ENCODE data around the gene UBTD2.
"Not testable (repeated sequence)": the region's sequence is repeated elsewhere in the genome, so short reads cannot be mapped to it uniquely, and the experiment has no call there.

The UBTD2 gene

DNA sequence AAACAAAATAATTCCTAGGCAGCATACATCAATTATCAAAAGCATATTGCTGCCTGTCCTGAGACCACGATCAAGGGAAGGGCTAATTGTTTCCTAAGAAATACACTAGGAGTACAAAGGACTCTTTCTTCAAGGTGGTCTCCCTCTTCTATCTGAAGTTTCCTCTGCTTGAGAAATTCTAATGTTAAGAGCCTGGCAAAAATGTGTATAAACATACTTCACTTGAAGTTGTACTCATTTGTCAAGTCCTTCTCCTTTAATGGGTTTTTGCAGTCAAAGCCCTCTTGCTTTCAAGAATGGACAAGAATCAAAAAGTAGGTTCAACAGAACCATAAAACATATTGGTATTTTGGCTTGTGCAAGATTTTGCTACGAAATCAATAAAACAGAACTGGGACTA lies 31.1 kb downstream of the UBTD2 start:
- no peak for FAIRE-seq
- DNase-seq (ENCODE audit: insufficient read length, low spot score) = no peak

DNA sequence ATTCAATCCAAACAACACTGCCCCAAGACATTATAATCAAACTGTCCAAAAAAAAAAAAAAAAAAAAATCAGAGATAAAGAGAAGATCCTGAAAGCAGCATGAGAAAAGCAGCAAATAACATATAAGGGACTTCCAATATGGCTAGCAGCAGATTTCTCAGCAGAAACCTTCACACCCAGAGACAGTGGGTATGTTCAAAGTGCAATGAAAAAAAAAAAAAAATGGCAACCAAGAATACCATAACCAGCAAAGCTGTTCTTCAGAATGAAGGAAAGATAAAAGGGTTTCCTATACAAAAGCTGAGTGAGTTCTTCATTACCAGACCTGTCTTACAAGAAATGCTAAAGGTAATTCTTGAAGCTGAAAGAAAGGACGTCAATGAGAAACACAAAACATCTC lies 32.1 kb downstream of the UBTD2 start:
- no peak for FAIRE-seq

DNA sequence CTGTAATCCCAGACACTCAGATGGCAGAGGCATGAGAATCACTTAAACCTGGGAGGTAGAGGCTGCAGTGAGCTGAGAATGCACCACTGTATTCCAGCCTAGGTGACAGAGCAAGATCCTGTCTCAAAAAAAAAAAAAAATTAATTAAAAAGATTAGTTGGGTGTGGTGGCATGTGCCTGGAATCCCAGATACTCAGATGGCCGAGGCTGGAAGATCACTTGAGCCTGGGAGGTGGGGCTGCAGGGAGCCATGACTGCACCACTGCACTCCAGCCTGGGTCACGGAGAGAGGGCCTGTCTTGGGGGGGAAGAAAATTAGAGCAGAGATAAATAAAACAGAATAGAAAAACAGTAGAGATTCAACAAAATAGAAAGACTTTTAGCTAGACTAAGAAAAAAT lies 34.9 kb downstream of the UBTD2 start:
- no peak for FAIRE-seq
- DNase-seq (ENCODE audit: insufficient read length, low spot score) = no peak

More for the DNA sequence above, 32.1 kb downstream of the UBTD2 start:
- DNase-seq (ENCODE audit: insufficient read length, low spot score) = no peak

DNA sequence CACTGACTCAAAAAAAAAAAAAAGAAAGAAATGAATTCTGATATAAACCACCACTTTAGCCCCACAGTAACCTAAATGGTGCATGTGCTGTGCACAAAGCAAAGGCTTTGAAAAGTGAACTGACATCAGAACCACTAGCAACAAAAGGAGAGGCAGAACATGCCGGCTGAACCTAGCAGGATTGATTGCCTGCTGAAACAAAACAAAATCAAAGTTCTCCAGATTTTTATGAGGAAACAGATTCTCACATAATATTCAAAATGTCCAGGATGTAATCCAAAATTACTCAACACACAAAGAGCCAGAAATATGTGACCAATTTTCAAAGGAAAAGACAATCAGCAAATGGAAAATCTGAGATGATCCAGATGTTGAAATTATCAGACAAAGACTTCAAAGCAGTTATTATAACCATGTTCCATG lies 37.9 kb downstream of the UBTD2 start:
- no peak for FAIRE-seq
- DNase-seq (ENCODE audit: insufficient read length, low spot score) = no peak

DNA sequence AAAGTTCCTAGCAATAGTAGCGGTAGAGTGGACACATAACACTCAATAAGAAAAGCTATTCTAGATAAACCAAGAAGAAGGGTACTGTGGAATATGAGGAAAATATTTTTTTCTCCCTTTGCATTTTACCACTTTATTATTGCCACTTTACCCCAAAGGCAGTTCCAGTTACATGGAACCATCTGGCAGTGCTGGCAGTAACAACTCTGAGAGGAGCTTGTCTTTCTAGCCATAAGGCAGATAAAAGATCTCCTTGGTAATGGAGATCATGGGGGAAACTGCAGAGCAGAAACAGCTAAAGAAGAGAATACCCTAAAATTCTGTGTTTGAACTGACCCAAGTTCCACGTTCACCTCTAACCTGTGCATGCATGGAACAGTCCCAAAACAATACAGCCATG lies 38.5 kb downstream of the UBTD2 start:
- DNase-seq (ENCODE audit: insufficient read length, low spot score) = no peak
- no peak for FAIRE-seq

DNA sequence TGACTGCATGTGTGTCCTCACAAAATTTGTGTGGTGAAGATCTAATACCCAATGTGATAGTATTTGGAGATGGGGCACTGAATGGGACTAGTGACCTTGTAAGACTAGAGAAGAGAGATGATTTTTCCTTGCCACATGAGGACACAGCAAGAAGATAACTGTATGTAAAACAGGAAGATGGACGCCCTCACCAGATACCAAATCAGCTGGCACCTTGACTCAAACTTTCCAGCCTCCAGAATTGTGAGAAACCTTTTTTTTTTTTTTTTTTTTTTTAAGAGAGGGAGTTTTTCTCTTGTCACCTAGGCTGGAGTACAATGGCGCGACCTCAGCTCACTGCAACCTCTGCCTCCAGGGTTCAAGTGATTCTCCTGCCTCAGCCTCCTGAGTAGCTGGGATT lies 40.3 kb downstream of the UBTD2 start:
- DNase-seq (ENCODE audit: insufficient read length, low spot score) (no peak), FAIRE-seq (no peak)

DNA sequence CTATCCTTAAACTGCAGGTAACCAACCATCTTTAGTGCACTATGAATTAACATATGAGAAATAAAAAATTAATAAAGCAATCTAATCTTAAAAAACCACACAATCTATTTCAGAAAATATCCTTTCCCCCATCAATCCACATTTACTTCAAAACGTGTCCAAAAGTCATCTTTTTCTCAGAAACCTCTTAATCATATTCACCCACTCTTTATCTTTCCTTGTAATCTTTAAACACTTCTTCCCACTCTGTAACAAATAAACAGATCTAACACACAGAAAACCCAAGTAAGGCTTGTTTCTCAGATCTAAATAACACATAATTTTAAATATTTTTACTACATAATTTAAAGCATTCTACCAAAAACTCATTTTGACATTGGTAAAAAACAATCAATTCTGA lies 45.2 kb downstream of the UBTD2 start:
- DNase-seq (ENCODE audit: insufficient read length, low spot score) (no peak), FAIRE-seq (no peak)

DNA sequence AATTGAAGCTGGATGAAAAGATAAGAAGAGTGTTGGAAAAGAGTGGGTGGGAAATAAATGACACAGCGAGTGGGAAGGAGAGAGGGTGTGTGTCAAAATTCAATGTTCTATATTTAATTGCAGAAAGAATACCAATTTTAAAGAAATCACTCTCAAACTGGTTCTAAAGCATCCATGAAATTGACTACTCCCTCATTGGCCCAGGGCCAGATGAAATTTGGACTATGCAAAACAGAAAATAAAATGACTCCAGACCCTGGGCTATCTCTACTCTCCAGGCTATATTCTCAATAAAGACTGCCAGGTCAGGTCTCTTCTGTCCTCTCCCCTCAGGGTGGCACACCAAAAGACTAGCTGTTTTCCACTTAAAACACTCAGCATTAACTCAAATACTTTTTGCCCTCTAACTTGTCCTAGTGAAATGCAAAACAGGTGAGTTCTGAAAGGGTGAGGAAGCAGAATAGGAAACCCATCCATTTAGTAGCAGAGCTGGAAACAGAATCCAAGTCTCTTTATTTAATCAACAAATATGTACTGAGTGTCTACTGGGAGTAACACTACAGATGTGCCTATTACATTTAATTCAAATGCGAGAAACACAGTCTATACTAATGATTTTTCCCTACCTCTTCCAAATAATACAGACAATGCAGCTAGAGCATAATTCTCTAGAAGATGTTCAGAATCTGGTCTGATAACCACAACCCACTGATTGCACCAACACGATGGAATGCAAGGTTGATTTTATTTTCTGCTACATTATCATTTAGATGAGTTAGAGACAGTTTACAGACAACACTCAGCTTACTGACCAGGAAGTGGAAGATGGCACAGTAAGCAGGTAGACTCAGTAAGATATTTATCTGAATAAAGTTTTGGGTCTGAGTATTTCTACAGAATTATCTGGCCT lies 47.5 kb downstream of the UBTD2 start:
- DNase-seq (ENCODE audit: insufficient read length, low spot score) (no peak), FAIRE-seq (no peak)

DNA sequence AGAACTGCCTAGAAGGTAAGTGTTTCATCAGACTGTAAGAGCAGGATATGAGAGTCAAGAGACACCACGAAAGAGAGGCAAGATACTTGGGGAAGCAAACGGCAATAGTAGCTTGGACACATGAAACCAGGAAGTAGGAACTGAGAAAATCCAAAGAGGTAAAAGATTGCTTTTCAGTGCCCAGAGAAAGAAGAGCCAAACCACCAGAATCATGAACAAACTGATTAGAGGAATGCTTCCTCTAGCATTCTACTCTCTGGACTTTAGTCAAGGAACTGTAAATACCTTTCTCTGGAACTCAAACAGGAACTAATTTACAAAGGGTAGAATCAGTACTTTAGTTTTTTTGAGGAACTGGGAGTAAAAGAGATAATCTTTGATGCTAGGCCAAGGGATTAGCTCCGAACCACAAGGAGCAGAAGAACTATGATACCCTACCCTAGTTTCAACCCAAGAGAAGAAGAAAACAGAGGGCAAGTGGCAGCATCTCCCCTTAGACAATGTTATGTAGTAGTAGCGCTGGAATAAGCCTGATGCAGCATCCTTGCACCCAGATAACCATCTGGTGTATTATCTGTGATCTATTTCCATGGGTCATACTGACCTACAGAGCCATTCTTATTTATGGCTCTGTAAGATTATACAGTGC lies 48.3 kb downstream of the UBTD2 start:
- DNase-seq (ENCODE audit: insufficient read length, low spot score) (peak; percentile 12), FAIRE-seq (peak; percentile 89)

DNA sequence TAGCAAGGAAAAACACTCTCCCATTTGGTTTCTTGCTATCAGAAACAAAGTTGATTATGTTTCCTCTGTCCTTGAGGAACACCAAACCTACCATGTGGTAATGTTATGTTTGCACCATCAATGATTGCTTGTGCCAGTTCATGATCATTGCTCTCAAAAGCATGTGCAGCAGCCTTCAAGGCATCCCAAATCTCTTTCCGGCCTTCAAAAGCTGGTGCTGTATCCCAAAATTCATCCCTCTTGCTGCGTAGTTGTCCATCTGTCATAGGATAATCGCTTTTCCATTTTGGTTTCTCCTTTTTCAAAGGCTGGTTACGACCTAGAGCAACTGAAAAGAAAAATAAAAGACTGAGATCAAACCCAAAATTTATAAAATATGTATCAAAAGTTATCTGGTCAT lies 49.5 kb downstream of the UBTD2 start:
- no peak for DNase-seq (ENCODE audit: insufficient read length, low spot score)
- peak; percentile 59 for FAIRE-seq

DNA sequence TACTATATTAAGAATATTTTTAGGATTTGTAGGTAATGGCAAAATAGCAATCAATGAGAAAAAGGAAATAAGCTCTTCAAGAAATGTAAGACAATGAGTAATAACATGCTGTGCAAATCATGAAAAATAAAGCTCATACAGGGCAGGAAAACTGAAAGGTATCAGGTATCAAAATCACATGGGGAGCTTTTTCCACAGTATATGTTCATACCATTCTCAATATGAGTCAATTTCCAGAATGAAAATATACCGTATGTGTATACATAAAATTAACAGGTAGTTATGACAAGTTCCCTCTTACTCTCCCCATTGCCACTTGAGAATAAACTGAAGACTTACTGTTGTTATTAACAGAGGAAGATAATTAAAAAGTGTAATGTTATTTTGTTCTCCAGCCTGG lies 53.7 kb downstream of the UBTD2 start:
- FAIRE-seq = peak; percentile 64
- DNase-seq (ENCODE audit: insufficient read length, low spot score) = no peak

DNA sequence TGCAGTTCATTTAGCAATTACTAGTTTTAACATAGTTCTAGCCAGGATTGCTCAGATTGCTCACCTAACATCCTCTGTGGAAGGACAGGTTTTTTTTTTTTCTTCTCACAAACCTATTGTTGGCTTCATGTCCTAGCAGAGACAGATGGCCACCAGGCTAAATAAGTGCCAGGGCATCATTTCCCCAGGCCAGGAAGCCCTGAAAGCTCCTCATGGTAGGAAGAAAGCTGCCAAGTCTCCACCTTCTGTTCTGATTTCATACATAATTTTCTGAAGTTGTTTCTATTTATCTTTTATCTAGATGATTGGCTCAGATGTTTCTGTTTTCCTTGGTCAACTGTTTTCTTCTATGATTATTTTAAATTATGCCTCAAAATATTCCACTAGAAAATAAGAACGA lies 58.6 kb downstream of the UBTD2 start:
- FAIRE-seq (peak; percentile 18), DNase-seq (ENCODE audit: insufficient read length, low spot score) (no peak)

DNA sequence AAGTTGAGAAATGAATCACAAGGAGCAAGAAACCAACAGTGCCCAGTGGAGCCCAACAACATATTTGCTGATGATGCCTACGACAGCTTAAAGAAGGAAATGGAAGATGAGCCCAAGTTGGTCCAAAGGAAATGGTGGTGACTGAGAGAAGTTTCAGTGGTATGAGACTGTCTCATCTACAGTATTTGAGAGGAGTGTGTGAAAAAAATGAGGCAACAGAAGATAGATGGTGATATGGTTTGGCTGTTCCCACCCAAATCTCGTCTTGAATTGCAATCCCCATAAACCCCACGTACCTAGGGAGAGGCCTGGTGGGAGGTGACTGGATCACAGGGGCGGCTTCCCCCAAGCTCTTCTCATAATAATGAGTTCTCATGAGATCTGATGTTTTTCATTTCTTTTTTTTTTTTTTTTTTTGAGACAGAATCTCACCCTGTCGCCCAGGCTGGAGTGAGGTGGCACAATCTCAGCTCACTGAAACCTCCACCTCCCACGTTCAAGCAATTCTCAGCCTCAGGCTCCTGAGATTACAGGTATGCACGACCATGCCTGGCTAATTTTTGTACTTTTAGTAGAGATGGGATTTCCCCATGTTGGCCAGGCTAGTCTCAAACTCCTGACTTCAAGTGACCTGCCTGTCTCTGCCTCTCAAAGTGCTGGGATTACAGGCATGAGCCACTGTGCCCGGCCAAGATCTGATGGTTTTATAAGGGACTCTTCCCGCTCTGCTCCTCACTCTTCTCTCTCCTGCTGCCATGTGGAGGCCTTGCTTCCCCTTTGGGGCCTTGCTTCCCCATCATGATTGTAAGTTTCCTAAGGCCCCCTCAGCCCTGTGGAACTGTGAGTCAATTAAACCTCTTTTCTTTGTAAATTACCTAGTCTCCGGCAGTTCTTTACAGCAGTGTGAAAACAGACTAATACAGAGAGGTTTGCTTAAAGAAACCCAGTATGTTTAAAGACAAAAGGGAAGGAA lies 59.4 kb downstream of the UBTD2 start:
- peak; percentile 28 for DNase-seq (ENCODE audit: insufficient read length, low spot score)
- peak; percentile 96 for FAIRE-seq

DNA sequence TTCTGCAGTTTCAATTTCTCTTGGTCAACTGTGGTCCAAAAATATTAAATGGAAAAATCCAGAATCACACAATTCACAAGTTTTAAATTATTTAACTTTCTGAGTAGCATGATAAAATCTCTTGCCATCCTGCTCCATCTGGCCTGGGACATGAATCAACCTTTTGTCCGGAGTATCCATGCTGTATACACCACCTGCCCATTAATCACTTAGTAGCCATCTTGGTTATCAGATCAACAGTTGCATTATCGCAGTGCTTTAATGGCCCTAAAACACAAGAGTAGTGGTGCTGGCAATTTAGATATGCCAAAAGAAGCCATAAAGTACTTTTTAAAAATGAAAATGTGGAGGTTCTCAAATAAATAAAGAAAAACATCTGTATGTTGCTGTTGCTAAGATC lies 64.3 kb downstream of the UBTD2 start:
- DNase-seq (ENCODE audit: insufficient read length, low spot score) (no peak), FAIRE-seq (no peak)

DNA sequence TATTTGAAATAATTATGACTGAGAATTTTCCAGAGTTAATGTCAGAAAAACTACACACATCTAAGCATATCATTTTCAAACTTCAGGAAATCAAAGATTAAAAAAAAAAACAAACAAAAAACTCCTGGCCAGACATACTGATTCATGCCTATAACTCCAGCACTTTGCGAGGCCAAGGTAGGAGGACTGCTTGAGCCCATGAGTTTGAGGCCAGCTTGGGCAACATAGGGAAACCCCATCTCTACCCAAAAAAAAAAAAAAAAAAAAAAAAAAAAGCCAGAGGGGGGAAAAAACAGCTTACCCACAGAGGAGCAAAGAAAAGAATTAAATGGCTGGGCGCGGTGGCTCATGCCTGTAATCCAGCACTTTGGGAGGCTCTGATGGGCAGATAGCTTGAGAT lies 67.2 kb downstream of the UBTD2 start:
- FAIRE-seq (no peak), DNase-seq (ENCODE audit: insufficient read length, low spot score) (no peak)

DNA sequence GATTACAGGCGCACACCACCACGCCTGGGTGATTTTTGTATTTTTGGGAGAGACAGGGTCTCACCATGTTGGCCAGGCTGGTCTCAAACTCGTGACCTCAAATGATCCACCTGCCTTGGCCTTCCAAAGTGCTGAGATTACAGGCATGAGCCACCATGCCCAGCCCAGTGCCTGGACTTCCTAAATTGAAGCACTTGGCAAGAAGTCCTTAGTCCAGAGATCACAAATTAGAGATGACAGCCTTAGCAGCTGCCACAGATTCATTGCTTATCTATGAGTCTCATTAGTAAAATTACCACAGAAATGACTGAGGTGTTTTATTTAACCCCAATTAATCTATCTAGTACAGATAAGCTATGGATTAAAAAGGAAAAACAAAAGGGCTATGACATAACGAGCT lies 70.4 kb downstream of the UBTD2 start:
- FAIRE-seq (no peak), DNase-seq (ENCODE audit: insufficient read length, low spot score) (no peak)

DNA sequence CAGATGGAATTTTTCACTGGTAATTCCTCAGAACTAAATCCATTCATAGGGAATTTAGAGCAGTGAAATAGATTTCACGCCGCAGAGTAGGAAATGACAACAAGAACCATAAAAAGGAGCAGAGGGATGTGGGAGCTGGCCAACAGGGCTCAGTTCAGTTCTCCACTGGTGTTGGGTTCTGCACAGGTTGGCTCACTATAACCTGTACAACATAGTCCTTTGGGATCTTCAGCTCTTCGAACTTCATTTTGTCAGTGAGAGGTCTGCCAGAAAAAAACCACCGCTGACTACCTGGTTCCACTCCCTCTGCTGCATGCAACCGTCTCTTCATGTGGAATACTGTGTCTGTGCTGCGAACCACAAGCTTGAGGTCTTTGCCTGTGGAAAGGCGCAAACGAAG lies 71.9 kb downstream of the UBTD2 start:
- FAIRE-seq (no peak), DNase-seq (ENCODE audit: insufficient read length, low spot score) (no peak)

DNA sequence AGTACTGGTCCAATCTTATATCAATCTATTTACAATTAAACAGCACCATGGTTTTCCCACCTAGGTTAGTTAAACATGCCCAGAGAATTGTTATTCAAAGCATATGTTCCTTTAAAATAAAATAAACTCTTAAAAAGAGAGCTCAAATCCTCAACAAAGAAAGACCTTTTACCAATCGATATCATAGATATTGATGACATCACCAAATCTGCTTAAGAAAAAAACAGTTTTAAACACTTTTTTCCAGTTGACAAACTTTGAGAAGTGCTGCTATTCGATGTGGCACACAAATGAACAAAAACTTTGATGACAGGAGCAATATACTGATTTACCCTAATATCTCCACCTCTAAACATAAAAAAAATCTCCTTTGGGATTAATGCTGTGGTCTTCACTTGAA lies 73.8 kb downstream of the UBTD2 start:
- DNase-seq (ENCODE audit: insufficient read length, low spot score) = no peak
- FAIRE-seq = no peak

DNA sequence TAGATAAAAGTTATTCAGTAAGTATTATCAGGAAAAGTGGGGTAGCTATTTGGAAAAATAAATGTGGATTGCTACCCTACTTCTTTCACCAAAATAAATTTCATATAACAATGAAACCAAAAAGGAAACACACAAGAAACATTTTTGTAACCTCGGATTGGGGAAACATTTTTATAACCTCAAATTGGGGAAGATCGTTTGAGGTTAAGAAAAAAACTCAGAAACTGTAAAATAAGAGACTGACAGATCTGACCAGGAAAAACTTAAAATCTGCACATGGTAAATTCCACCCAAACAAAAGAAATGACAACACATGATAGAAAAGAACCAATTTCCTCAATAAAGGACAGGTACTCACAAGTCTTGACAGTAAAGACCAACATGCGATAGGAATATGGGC lies 76.1 kb downstream of the UBTD2 start:
- FAIRE-seq = no peak

DNA sequence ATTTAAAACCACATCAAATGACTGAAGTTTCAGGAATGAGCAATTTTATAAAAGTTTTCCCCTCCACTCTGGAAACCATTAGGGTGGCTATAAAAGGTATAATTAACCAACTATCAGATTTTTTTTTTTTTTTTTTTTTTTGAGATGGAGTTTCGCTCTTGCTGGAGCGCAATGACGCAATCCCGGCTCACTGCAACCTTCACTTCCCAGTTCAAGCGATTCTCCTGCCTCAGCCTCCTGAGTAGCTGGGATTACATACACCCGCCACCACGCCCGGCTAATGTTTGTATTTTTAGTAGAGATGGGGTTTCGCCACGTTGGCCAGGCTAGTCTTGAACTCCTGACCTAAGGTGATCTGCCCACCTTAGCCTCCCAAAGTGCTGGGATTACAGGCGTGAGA lies 77.6 kb downstream of the UBTD2 start:
- FAIRE-seq = not testable (repeated sequence)

More for the DNA sequence above, 76.1 kb downstream of the UBTD2 start:
- DNase-seq (ENCODE audit: insufficient read length, low spot score) = no peak

DNA sequence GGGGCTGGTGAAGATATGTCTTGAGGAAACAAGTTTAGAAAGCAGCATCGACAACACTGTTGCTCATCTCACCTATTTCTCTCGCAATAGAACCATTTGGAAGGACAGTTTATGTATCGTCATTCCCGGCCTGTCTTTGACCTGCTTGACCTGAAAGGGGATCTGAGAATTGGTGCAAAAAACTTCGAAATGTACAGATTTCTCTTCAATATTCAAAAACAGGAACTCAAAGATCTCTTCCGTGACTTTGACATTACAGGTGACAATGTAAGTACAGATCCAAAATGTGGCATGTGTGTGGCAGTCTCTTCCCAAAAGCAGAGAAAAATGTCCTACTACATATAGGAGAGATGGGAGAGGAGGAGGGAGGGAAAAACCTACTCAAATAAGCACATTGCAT lies 83.1 kb downstream of the UBTD2 start:
- DNase-seq (ENCODE audit: insufficient read length, low spot score) (no peak), FAIRE-seq (no peak)

More for the DNA sequence above, 77.6 kb downstream of the UBTD2 start:
- DNase-seq (ENCODE audit: insufficient read length, low spot score) = not testable (repeated sequence)

All from GM19239 (cell line).